Loucy (cell line): ENCODE results near the gene IL37.

ENCODE experiments used
- CTCF ChIP-seq: fragments of 200-600 bp; sonication (generic); conservative IDR thresholded peaks from 2 replicates; pipeline ENCODE4 v1.5.1; 2014; ENCODE audit warnings: mild to moderate bottlenecking, antibody characterized with exemption, low read length
- EZH2phosphoT487 ChIP-seq: fragments of 200-600 bp; IDR thresholded peaks from 2 replicates; pipeline ENCODE4 v1.6.1; 2018; ENCODE audit warnings: antibody characterized with exemption, mild to moderate bottlenecking, moderate library complexity, borderline replicate concordance

- TF ChIP-seq CTCF (no peak), EZH2phosphoT487 (no peak)
Observed at GRCh38 chr2:112883669-112884068, 27.3 kb upstream of the IL37 start.
